Measurements from ENCODE around the gene KRTAP12-3.

GRCh38 chr21:44699502-44700001, 41.8 kb downstream of the KRTAP12-3 start:
- TF ChIP-seq POLR2A (IDR thresholded peaks at IDR 0.05) (no peak), CTCF (IDR thresholded peaks at IDR 0.05) (no peak)
